GM23338 (cell line): Measurements from ENCODE around the gene F13B. TPM values are rescaled to one million over a fixed set of nuclear protein-coding genes. Genes with fewer than 3 reads are reported as not detected.

Experiments
- ATAC-seq: fragments of 200-7000 bp; cut with Tn5 transposase; 3 replicates; pipeline ENCODE4 v1.9.1; 2020
- DNase-seq: peaks from one replicate; pipeline ENCODE4 v3.0.0-alpha.2; 2015; ENCODE audit warnings: low spot score
- H2AFZ ChIP-seq: fragments of 200-600 bp; sonication (generic); 2 replicates; pipeline ENCODE4 v1.8.0; 2016; ENCODE audit warnings: antibody characterized with exemption, mild to moderate bottlenecking, moderate library complexity
- H3F3A ChIP-seq: fragments of 200-600 bp; sonication (generic); replicated peaks from 2 replicates; pipeline ENCODE4 v1.8.0; 2017; ENCODE audit warnings: antibody characterized with exemption, mixed run types, low read depth
- H3K27ac ChIP-seq: fragments of 200-600 bp; sonication (generic); 2 replicates; pipeline ENCODE4 v1.6.1; 2016; ENCODE audit warnings: low read depth
- H3K27me3 ChIP-seq: fragments of 200-600 bp; sonication (generic); 2 replicates; pipeline ENCODE4 v1.8.0; 2016; ENCODE audit warnings: mild to moderate bottlenecking, mixed run types, moderate library complexity; ENCODE audit not compliant: insufficient read depth
- H3K36me3 ChIP-seq: fragments of 200-600 bp; sonication (generic); 2 replicates; pipeline ENCODE4 v1.8.0; 2016; ENCODE audit warnings: mild to moderate bottlenecking; ENCODE audit not compliant: insufficient read depth
- H3K4me1 ChIP-seq: fragments of 200-600 bp; sonication (generic); 2 replicates; pipeline ENCODE4 v1.8.0; 2016; ENCODE audit warnings: mild to moderate bottlenecking, moderate library complexity; ENCODE audit not compliant: insufficient read depth
- H3K4me2 ChIP-seq: fragments of 200-600 bp; sonication (generic); 2 replicates; pipeline ENCODE4 v1.7.1; 2017; ENCODE audit warnings: mixed run types
- H3K4me3 ChIP-seq: fragments of 200-600 bp; sonication (generic); 2 replicates; pipeline ENCODE4 v1.6.1; 2016; ENCODE audit warnings: mixed run types
- H3K79me2 ChIP-seq: fragments of 200-600 bp; sonication (generic); replicated peaks from 2 replicates; pipeline ENCODE4 v1.8.0; 2017; ENCODE audit warnings: mild to moderate bottlenecking; ENCODE audit not compliant: insufficient read depth
- H3K9me2 ChIP-seq: fragments of 200-600 bp; sonication (generic); 2 replicates; pipeline ENCODE4 v1.8.0; 2017; ENCODE audit not compliant: insufficient read depth
- H4K20me1 ChIP-seq: fragments of 200-600 bp; sonication (generic); replicated peaks from 2 replicates; pipeline ENCODE4 v1.8.0; 2017; ENCODE audit warnings: mild to moderate bottlenecking; ENCODE audit not compliant: insufficient read depth
- H3K27ac Mint-ChIP-seq: 2 replicates; pipeline ENCODE4 v1.8.0; 2020; ENCODE audit warnings: inconsistent platforms, mild to moderate bottlenecking, moderate library complexity, mixed read lengths
- H3K27me3 Mint-ChIP-seq: 3 replicates; pipeline ENCODE4 v1.8.0; 2022; ENCODE audit warnings: low read depth, mild to moderate bottlenecking, moderate library complexity, mixed read lengths, inconsistent platforms; ENCODE audit not compliant: insufficient read depth, poor library complexity
- H3K36me3 Mint-ChIP-seq: 3 replicates; pipeline ENCODE4 v1.8.0; 2021; ENCODE audit warnings: low read depth, mild to moderate bottlenecking, inconsistent platforms, moderate library complexity, mixed read lengths
- H3K4me1 Mint-ChIP-seq: 3 replicates; pipeline ENCODE4 v1.8.0; 2020; ENCODE audit warnings: mild to moderate bottlenecking, inconsistent platforms, mixed read lengths
- H3K4me3 Mint-ChIP-seq: 3 replicates; pipeline ENCODE4 v1.8.0; 2021; ENCODE audit warnings: moderate library complexity, mild to moderate bottlenecking, inconsistent platforms, mixed read lengths
- H3K9me3 Mint-ChIP-seq: 3 replicates; pipeline ENCODE4 v1.8.0; 2020; ENCODE audit warnings: moderate library complexity, mild to moderate bottlenecking, inconsistent platforms, mixed read lengths
- CTCF ChIP-seq, 2 experiments: fragments of 200-600 bp in 1 of 2; sonication (generic) in 1 of 2; conservative IDR thresholded peaks; 2 replicates each; pipeline versions ENCODE4 v1.5.1 to v1.6.1; 2016 to 2017; ENCODE audit warnings: antibody characterized with exemption in 2 of 2, low read depth in 2 of 2, mild to moderate bottlenecking in 2 of 2, moderate library complexity in 1 of 2
- ETS1 ChIP-seq: IDR thresholded peaks from 2 replicates; pipeline ENCODE4 v1.6.1; 2016; ENCODE audit warnings: antibody characterized with exemption
- NANOG ChIP-seq: IDR thresholded peaks from 2 replicates; pipeline ENCODE4 v1.6.1; 2016; ENCODE audit warnings: antibody characterized with exemption, borderline replicate concordance
- STAT1 ChIP-seq: IDR thresholded peaks from one replicate; pipeline ENCODE4 v1.6.1; 2016; ENCODE audit warnings: antibody characterized with exemption; ENCODE audit not compliant: unreplicated experiment
- ZNF114 ChIP-seq: fragments of 250-450 bp; sonication (Bioruptor Pico); IDR thresholded peaks from 2 replicates; pipeline ENCODE4 v1.5.0; 2020; ENCODE audit warnings: mild to moderate bottlenecking, moderate library complexity
- ZNF331 ChIP-seq: fragments of 250-450 bp; sonication (Bioruptor Pico); IDR thresholded peaks from 2 replicates; pipeline ENCODE4 v1.5.0; 2020; ENCODE audit warnings: low read depth, mild to moderate bottlenecking, moderate library complexity
- ZNF462 ChIP-seq: fragments of 250-450 bp; sonication (Bioruptor Pico); IDR thresholded peaks from 2 replicates; pipeline ENCODE4 v1.5.0; 2020; ENCODE audit warnings: mild to moderate bottlenecking, moderate library complexity
- polyA plus RNA-seq: library from polyadenylated mRNA; unstranded; fragments of >200 nt; fragmentation: Nextera tagmentation; extraction: Ambion mirVana; gene quantifications from 2 replicates; pipeline ENCODE4 v1.2.1, GENCODE V29; 2016
- total RNA-seq: library from RNA; depleted of rRNA; stranded (reverse); fragments of >200 nt; shearing (Covaris generic); gene quantifications from 2 replicates; pipeline ENCODE4 v1.2.3, GENCODE V29; 2014

The F13B gene
- total and polyA plus RNA-seq, 2 experiments from 2014 or later = not detected

- TF ChIP-seq ZNF462 (CRISPR knock-in tag) (no peak), ZNF331 (CRISPR knock-in tag) (no peak), ETS1 (no peak)
Measured at GRCh38 chr1:197062692-197063091, 4.4 kb downstream of the F13B start (continued).

- Histone ChIP-seq H4K20me1 (no peaks in the 10 kb centered on the region), H3K79me2 (no peaks in the 10 kb centered on the region), H3K27ac (no peak overlapping the region), H3K4me1 (no peaks in the 10 kb centered on the region), H3K4me3 (no peak overlapping the region), H3K36me3 (no peaks in the 10 kb centered on the region), H3K4me2 (no peak overlapping the region), H3K27me3 (no peaks in the 10 kb centered on the region), H3K9me2 (no peaks in the 10 kb centered on the region), H2AFZ (no peak overlapping the region), H3F3A (no peaks in the 10 kb centered on the region)
- peaks cover 1% of the 10 kb centered on the region for H3K27me3 Mint-ChIP-seq
- no peaks in the 10 kb centered on the region; the same call in 2 of the 3 replicates for H3K9me3 Mint-ChIP-seq
- H3K4me1 Mint-ChIP-seq = no peaks in the 10 kb centered on the region
- no peaks in the 10 kb centered on the region for H3K36me3 Mint-ChIP-seq
- DNase-seq (no peak), ATAC-seq (no peak)
- H3K4me3 Mint-ChIP-seq = no peak overlapping the region
- H3K27ac Mint-ChIP-seq = no peak overlapping the region
- TF ChIP-seq ZNF331 (CRISPR knock-in tag) (no peak), NANOG (no peak), ZNF462 (CRISPR knock-in tag) (no peak), STAT1 (no peak), ZNF114 (CRISPR knock-in tag) (no peak), CTCF (conservative IDR thresholded peaks at IDR 0.05; ENCODE audit: low read depth in 2 of 2) (no peak)
Measured at GRCh38 chr1:197049100-197049499, 18.0 kb downstream of the F13B start.
